Ishikawa (cell line): ENCODE results near the gene ANKRD13D.

ENCODE experiments used
- CEBPB ChIP-seq: IDR thresholded peaks from 2 replicates; pipeline ENCODE4 v1.6.1; 2012
- EGR1 ChIP-seq: IDR thresholded peaks from 2 replicates; pipeline ENCODE4 v1.6.1; 2012
- YY1 ChIP-seq: IDR thresholded peaks from 2 replicates; pipeline ENCODE4 v1.6.1; 2012; ENCODE audit warnings: low read depth
- ZBTB7A ChIP-seq: IDR thresholded peaks from 2 replicates; pipeline ENCODE4 v1.6.1; 2012; ENCODE audit warnings: low read depth

- no peak for TF ChIP-seq CEBPB
- TF ChIP-seq YY1: no peak
- no peak for TF ChIP-seq EGR1
- no peak for TF ChIP-seq ZBTB7A
These were observed 20.6 kb downstream of the ANKRD13D start for GRCh38 chr11:67309661-67310061.
